Measurements from ENCODE around the gene CYP2U1.

GRCh38 chr4:107950746-107951540 lies 19.6 kb downstream of the CYP2U1 start:
- TF ChIP-seq, protein P1, sequence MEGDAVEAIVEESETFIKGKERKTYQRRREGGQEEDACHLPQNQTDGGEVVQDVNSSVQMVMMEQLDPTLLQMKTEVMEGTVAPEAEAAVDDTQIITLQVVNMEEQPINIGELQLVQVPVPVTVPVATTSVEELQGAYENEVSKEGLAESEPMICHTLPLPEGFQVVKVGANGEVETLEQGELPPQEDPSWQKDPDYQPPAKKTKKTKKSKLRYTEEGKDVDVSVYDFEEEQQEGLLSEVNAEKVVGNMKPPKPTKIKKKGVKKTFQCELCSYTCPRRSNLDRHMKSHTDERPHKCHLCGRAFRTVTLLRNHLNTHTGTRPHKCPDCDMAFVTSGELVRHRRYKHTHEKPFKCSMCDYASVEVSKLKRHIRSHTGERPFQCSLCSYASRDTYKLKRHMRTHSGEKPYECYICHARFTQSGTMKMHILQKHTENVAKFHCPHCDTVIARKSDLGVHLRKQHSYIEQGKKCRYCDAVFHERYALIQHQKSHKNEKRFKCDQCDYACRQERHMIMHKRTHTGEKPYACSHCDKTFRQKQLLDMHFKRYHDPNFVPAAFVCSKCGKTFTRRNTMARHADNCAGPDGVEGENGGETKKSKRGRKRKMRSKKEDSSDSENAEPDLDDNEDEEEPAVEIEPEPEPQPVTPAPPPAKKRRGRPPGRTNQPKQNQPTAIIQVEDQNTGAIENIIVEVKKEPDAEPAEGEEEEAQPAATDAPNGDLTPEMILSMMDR (conservative IDR thresholded peaks at IDR 0.05; ENCODE audit: low read depth in 2 of 2): no peak
- TF ChIP-seq EZH2 (IDR thresholded peaks at IDR 0.05; ENCODE audit: low read depth, unreplicated experiment): no peak
- no peak for TF ChIP-seq POLR2AphosphoS5 (IDR thresholded peaks at IDR 0.05; ENCODE audit: low read depth)
- no peak for TF ChIP-seq EZH2phosphoT487 (IDR thresholded peaks at IDR 0.05; ENCODE audit: unreplicated experiment)
- TF ChIP-seq JUNB (IDR thresholded peaks at IDR 0.05; ENCODE audit: unreplicated experiment): no peak
- TF ChIP-seq, protein P2, sequence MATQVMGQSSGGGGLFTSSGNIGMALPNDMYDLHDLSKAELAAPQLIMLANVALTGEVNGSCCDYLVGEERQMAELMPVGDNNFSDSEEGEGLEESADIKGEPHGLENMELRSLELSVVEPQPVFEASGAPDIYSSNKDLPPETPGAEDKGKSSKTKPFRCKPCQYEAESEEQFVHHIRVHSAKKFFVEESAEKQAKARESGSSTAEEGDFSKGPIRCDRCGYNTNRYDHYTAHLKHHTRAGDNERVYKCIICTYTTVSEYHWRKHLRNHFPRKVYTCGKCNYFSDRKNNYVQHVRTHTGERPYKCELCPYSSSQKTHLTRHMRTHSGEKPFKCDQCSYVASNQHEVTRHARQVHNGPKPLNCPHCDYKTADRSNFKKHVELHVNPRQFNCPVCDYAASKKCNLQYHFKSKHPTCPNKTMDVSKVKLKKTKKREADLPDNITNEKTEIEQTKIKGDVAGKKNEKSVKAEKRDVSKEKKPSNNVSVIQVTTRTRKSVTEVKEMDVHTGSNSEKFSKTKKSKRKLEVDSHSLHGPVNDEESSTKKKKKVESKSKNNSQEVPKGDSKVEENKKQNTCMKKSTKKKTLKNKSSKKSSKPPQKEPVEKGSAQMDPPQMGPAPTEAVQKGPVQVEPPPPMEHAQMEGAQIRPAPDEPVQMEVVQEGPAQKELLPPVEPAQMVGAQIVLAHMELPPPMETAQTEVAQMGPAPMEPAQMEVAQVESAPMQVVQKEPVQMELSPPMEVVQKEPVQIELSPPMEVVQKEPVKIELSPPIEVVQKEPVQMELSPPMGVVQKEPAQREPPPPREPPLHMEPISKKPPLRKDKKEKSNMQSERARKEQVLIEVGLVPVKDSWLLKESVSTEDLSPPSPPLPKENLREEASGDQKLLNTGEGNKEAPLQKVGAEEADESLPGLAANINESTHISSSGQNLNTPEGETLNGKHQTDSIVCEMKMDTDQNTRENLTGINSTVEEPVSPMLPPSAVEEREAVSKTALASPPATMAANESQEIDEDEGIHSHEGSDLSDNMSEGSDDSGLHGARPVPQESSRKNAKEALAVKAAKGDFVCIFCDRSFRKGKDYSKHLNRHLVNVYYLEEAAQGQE (IDR thresholded peaks at IDR 0.05; ENCODE audit: unreplicated experiment): no peak
- no peak for TF ChIP-seq NANOG (IDR thresholded peaks at IDR 0.05; ENCODE audit: borderline replicate concordance)
- TF ChIP-seq ZNF114 (CRISPR knock-in tag; IDR thresholded peaks at IDR 0.05): no peak
- TF ChIP-seq CREB1 (CRISPR knock-in tag; IDR thresholded peaks at IDR 0.05; ENCODE audit: low read depth): no peak
- no peak for TF ChIP-seq ZNF331 (CRISPR knock-in tag; IDR thresholded peaks at IDR 0.05; ENCODE audit: low read depth)
- TF ChIP-seq, protein P3, sequence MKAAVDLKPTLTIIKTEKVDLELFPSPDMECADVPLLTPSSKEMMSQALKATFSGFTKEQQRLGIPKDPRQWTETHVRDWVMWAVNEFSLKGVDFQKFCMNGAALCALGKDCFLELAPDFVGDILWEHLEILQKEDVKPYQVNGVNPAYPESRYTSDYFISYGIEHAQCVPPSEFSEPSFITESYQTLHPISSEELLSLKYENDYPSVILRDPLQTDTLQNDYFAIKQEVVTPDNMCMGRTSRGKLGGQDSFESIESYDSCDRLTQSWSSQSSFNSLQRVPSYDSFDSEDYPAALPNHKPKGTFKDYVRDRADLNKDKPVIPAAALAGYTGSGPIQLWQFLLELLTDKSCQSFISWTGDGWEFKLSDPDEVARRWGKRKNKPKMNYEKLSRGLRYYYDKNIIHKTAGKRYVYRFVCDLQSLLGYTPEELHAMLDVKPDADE (IDR thresholded peaks at IDR 0.05): no peak
